ENCODE data around the gene TIAM2.
"Not testable (repeated sequence)": the region's sequence is repeated elsewhere in the genome, so short reads cannot be mapped to it uniquely, and the experiment has no call there.

TIAM2 gene

GRCh38 chr6:154995254-154996015 lies at the start of gene TIAM2:
TSS of gene TIAM2 (plus strand) at chr6:154995315. CDS start at chr6:155129224, 133,909 bp downstream.
- FAIRE-seq: no peak
- peak; percentile 45; the same call in 1 of the 2 replicates for TF ChIP-seq POLR2A (IDR thresholded peaks at IDR 0.05; ENCODE audit: low read depth, low read length)
- peak; percentile 35 for DNase-seq (ENCODE audit: insufficient read length, low spot score)

- TF ChIP-seq POLR2A (IDR thresholded peaks at IDR 0.05; ENCODE audit: low read depth, low read length): no peak
- DNase-seq (ENCODE audit: insufficient read length, low spot score): no peak
- no peak for FAIRE-seq
Observed at GRCh38 chr6:154950979-154951344, 44.2 kb upstream of the TIAM2 start.

GRCh38 chr6:154951345-154952200 lies 43.5 kb upstream of the TIAM2 start:
- TF ChIP-seq POLR2A (IDR thresholded peaks at IDR 0.05; ENCODE audit: low read depth, low read length): no peak
- no peak for DNase-seq (ENCODE audit: insufficient read length, low spot score)
- no peak for FAIRE-seq

GRCh38 chr6:154953644-154954043 lies 41.5 kb upstream of the TIAM2 start:
- FAIRE-seq (no peak), DNase-seq (ENCODE audit: insufficient read length, low spot score) (no peak)
- TF ChIP-seq POLR2A (IDR thresholded peaks at IDR 0.05; ENCODE audit: low read depth, low read length): no peak

- no peak for FAIRE-seq
- no peak for DNase-seq (ENCODE audit: insufficient read length, low spot score)
- TF ChIP-seq POLR2A (IDR thresholded peaks at IDR 0.05; ENCODE audit: low read depth, low read length): no peak
Observed at GRCh38 chr6:154954347-154954746, 40.8 kb upstream of the TIAM2 start.

GRCh38 chr6:154956771-154957522 lies 38.2 kb upstream of the TIAM2 start:
- FAIRE-seq (no peak), DNase-seq (ENCODE audit: insufficient read length, low spot score) (no peak)
- TF ChIP-seq POLR2A (IDR thresholded peaks at IDR 0.05; ENCODE audit: low read depth, low read length): no peak

GRCh38 chr6:154958469-154958868 lies 36.6 kb upstream of the TIAM2 start:
- DNase-seq (ENCODE audit: insufficient read length, low spot score): no peak
- TF ChIP-seq POLR2A (IDR thresholded peaks at IDR 0.05; ENCODE audit: low read depth, low read length): no peak
- FAIRE-seq: no peak

GRCh38 chr6:154960299-154960843 lies 34.7 kb upstream of the TIAM2 start:
- FAIRE-seq (no peak), DNase-seq (ENCODE audit: insufficient read length, low spot score) (no peak)
- TF ChIP-seq POLR2A (IDR thresholded peaks at IDR 0.05; ENCODE audit: low read depth, low read length): no peak

- DNase-seq (ENCODE audit: insufficient read length, low spot score): no peak
- FAIRE-seq: no peak
- TF ChIP-seq POLR2A (IDR thresholded peaks at IDR 0.05; ENCODE audit: low read depth, low read length): no peak
Observed at GRCh38 chr6:154960854-154961530, 34.1 kb upstream of the TIAM2 start.

- no peak for FAIRE-seq
- TF ChIP-seq POLR2A (IDR thresholded peaks at IDR 0.05; ENCODE audit: low read depth, low read length): no peak
Observed at GRCh38 chr6:154962753-154963152, 32.4 kb upstream of the TIAM2 start.

GRCh38 chr6:154966065-154966770 lies 28.9 kb upstream of the TIAM2 start:
- not testable (repeated sequence) for DNase-seq (ENCODE audit: insufficient read length, low spot score); FAIRE-seq

More at GRCh38 chr6:154962753-154963152, 32.4 kb upstream of the TIAM2 start:
- DNase-seq (ENCODE audit: insufficient read length, low spot score): peak; percentile 42

GRCh38 chr6:154969796-154970195 lies 25.3 kb upstream of the TIAM2 start:
- no peak for TF ChIP-seq POLR2A (IDR thresholded peaks at IDR 0.05; ENCODE audit: low read depth, low read length)
- FAIRE-seq: no peak
- no peak for DNase-seq (ENCODE audit: insufficient read length, low spot score)

Data from H54 (cell line).